GM19193 (cell line): ENCODE measurements around the gene SH3BP4.

Experiments used
- POLR2A ChIP-seq: IDR thresholded peaks from 4 replicates; pipeline ENCODE4 v1.6.1; 2011; ENCODE audit not compliant: insufficient read depth, insufficient read length; ENCODE audit errors: extremely low read depth

SH3BP4 gene

DNA sequence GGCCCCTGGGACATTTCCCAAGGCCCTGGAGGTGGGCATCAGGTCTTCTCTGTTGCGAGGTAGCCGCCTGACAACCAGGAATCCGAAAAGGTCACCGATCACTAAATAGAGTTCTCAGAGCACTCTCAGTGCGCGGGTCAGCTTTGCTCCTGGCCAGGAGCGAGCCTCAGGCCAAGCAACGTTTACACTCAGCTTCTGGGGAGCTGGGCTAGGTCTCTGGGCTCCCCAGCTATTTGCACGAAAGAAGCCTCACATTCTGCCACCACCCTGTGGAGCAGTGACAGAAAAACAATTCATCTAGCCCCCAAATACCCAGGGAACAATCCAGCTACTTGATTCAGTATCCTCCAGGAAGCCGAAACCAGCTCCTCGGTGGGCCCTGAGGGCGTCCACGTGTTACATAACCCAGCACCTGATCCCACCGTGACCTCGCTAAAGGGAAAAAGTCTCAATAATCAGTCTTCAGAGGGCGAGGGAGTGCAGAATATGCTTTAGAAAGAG, 3.3 kb downstream of the SH3BP4 start:
- TF ChIP-seq POLR2A: no peak

DNA sequence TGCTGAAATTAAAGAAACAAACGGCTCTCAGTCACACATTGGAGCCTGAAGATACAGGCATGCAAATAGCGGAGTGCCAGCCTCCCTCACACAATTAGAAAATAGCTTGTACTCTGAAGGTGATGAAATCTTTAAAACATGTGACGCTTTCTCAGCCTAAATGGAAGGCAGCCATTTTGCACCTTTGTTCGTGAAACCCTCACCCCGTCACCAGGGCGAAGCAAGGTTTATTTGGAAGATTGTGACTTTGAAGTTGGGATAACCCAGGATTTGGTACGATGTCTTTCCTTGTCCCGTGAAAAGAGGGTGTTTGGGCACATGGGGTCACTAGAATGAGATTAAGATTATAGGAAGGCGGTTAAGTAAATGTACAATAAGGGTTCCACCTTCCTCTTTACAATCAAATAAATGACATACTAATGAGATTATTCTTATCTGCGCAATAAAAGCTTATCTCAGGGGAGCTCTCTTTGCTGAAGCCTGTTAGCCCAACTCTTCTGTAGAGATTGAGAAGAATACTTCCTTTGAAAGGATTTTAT, 4.2 kb downstream of the SH3BP4 start:
- no peak for TF ChIP-seq POLR2A

- TF ChIP-seq POLR2A: no peak
Measured at GRCh38 chr2:234957834-234958135, 6.0 kb downstream of the SH3BP4 start.

GRCh38 chr2:234958311-234958710, 6.5 kb downstream of the SH3BP4 start:
- TF ChIP-seq POLR2A: no peak

GRCh38 chr2:234958746-234959395, 7.1 kb downstream of the SH3BP4 start:
- TF ChIP-seq POLR2A: no peak

- no peak for TF ChIP-seq POLR2A
Measured at GRCh38 chr2:234960175-234961088, 8.6 kb downstream of the SH3BP4 start.

DNA sequence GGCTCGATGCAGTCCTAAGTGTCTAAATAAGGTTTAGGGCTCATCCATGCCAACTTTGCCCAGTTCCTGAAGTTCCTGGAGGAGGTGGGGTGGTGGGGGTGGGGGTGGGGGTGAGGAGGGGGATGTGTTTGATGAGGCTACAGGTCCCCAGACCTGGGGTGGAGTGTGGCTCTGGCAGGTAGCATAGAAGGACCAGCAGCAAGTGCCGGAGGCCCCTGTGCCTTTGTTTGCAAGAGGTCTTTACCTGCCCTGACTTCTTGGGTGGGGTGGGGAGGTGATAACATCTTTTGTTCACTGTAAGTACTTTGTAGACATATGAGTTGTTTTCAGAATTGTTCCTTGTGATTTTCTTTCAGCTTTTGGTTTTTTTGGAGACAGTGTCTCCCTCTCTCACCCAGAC, 10.0 kb downstream of the SH3BP4 start:
- no peak for TF ChIP-seq POLR2A

DNA sequence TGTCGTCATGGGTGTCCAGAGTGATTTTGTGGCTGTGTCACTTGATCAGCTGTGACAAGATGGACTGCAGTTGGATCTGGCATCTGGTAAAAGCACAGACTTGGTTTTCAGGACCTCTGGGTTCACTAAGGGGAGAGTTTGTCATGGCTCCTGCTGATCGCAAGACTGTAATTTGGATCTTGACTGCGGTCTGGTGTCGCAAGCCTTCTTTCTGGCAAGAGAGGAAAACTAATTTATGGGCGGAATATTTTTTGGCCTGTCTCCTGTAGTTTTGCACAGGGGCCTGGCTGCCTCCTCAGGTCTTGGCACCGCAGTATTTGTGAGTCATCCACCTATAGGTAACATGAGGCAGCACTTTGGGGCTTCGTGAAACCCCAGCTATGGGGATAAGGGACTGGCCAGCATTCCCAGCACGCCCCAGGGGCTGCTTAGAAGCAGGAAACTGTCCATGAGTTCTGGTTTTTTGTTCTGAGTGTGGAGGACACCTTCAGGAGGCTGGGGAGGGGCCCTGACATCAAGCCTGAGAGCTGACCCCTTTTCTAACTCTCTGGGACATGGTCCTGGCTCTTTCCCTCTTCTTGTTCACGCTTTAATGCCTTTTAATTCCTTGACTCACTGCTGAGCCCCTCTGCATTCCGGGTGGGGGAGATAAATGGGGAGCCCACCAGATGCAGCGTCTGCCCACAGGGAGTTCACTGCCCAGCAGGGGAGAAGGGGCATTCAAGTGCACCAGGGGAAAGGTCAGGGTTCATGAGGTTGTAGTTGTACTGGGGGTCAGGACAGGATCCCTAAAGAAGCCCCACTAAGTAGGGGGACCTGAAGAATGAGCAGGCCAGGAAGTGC, 12.2 kb downstream of the SH3BP4 start:
- no peak for TF ChIP-seq POLR2A

DNA sequence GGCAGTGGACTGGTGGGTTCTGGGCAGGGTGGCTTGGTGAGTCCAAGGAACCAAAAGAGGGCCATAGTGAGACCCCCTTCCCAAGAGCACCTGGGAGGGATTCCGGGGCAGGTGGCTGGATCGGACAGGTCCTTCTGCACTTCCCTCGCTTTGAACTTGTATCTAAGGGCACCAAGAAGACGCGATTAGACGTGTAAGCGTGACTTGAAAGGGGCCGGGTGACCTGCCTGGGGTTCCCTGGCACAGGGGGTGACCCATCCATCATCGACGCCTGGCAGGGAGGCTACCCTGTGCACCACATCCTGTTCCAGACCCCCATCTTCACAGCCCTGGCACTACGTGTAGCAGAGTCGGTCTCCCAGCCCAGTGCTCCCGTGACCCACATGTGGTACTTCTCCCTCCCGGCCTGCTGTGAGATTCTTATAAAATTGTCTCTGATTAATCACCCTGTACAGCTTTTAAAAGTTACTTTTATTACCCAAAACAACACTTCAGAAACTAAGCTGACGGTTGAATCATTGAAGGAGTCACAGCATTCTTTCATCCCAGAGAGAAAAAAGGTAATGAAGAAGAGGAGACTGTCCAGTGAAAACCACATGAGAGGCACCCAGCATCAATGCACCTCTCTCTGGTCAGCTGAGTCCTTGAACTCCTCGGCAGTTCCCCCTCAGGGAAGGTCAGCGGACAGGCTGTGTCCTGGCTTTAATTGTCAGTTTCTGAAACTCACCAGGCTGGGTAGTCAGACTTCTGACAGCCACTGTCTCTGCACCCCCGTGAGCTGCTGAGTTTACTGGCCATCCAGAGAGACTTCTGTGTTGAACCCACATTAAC, 13.0 kb downstream of the SH3BP4 start:
- TF ChIP-seq POLR2A: no peak

DNA sequence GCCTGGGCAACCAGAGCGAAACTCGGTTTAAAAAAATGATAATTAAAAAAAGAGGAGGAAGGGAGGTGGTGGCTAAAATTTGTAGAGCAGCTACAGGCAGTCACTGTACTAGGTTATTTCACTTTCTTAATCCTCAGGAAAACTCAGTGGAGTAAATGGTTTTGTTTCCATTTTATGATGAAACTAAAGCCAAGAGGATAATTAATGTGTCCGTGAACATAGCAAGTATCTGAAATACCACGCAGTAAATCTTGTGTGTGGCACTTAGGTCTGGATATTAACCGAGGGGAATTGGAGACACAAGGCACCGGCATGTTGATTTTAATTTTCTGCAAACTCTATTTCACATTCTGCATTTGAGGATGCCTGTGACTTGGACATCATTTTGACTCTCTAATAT, 14.5 kb downstream of the SH3BP4 start:
- TF ChIP-seq POLR2A: no peak

DNA sequence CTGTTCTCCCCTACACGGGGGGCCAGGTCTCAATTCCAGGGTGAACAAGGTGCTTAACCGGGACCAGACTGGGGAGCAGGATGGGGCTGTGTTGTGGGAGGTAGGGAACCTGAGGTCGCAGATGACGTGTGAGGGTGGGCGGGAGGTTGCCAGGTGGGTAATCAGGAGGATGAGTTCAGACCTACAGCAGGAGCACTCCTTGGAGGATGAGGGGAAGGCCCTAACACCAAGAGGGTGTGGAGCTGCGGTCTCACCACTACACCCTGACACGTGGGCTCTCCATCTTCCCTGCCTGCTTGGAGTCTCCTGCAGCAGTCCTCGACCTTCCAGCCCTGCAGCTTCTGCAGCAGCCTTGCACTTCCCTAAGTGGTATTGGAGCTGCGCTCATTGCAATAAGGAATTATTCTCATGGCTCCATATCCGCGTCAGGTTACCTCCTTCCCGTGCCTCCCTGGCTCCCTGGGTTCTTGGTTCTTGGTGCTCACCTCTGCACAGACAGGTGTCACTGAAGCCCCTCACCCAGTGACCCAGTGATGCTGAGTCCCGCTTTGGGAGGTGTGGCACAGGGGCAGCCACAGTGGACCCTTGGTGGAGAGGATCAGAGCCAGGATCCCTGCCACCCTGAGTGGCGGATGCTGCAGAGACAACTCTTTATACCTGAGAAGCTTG, 15.5 kb downstream of the SH3BP4 start:
- TF ChIP-seq POLR2A: no peak

DNA sequence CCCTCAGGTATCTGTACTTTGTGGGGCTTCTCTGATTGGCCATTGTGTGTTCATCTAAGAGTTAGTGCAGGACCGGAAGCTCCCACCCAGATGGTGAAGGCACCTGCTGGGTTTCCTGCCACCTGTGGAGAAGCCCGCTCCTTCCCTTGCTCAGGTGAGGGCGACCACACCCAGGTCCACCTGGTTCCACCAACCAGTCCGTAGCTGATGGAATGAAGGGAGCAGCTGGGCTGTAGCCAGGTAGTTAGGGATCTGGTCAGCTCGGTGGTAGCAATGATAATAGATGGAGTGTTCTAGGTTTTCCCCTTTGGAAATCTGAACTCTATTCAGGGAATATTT, 16.0 kb downstream of the SH3BP4 start:
- no peak for TF ChIP-seq POLR2A

- TF ChIP-seq POLR2A: no peak
Measured at GRCh38 chr2:234968631-234969305, 17.0 kb downstream of the SH3BP4 start.
